Hypothalamus (tissue), 51 donors: ENCODE data around the gene C2orf49.
A peak's percentile ranks its signal among the peaks of the same experiment; 100 is the strongest.

ENCODE experiments used
- DNase-seq, 51 donors: peaks; one replicate each; lab custom pipeline; 2025; lab: John Stamatoyannopoulos, UW

C2orf49 gene

DNA sequence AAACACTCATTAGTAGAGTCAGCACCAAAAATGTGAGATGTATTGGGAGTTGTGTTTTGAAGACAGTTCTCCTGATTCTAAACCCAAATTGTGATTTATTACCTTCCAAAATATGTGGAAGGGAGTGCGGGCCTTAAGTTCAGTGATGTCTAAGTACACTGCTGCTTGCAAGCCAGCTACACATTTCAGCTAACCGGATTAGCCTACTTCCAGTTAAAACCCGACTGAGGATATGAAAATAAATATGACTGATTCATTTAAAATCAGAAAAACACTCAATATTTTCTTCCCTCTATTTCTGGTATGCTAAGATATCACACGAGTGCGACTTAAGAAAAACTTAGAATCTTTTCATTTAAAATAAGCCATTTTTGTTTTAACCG, 60.6 kb downstream of the C2orf49 start:
- no peak for DNase-seq

- DNase-seq: peak in 16 of 51 donors; percentile 7 to 37 (median 15)
These were observed 61.2 kb downstream of the C2orf49 start, which contains the start of gene FHL2 for GRCh38 chr2:105398336-105399206. TSS of gene FHL2 (minus strand) at chr2:105399051. CDS start at chr2:105386516, 12,535 bp downstream.
